T-cell (primary cell): ENCODE data around the gene LSS. TPM values are rescaled to one million over a fixed set of nuclear protein-coding genes. Genes with fewer than 3 reads are reported as not detected.
"Not testable (repeated sequence)": the region's sequence is repeated elsewhere in the genome, so short reads cannot be mapped to it uniquely, and the experiment has no call there.

Experiments
- ATAC-seq, 4 experiments: fragments of 200-7000 bp in 3 of 4; fragments of 150-1000 bp in 1 of 4; cut with Tn5 transposase; replicated peaks in 1 of 4; 1 replicate in 3 of 4; 2 replicates in 1 of 4; pipeline ENCODE4 v1.10.0; 2021; ENCODE audit warnings: moderate library complexity in 3 of 4, mild to moderate bottlenecking in 2 of 4, moderate number of reproducible peaks in 1 of 4
- CTCF ChIA-PET, 2 donors: fragments of 300-600 bp; sonication (Branson Sonifier 250); formaldehyde crosslinking; loops; one replicate each; lab custom pipeline; 2022; ENCODE audit warnings: antibody characterized with exemption in 2 of 2; lab: Charles Lee
- POLR2A ChIA-PET, 2 donors: fragments of 300-600 bp; sonication (Branson Sonifier 250); formaldehyde crosslinking; loops; one replicate each; lab custom pipeline; 2022; ENCODE audit warnings: antibody characterized with exemption in 2 of 2; lab: Charles Lee
- DNase-seq, 35 experiments: peaks; one replicate each; pipeline versions ENCODE4 v3.0.0 to v3.0.0-alpha.2; 2013 to 2023
- H3K27ac ChIP-seq: one replicate; pipeline ENCODE4 v1.5.1; 2013; ENCODE audit warnings: low read length
- H3K27me3 ChIP-seq, 2 experiments: replicated peaks in 1 of 2; 1 replicate in 1 of 2; 2 replicates in 1 of 2; pipeline versions ENCODE4 v1.6.1 to v1.7.0; 2013; ENCODE audit warnings: low read length in 1 of 2, mixed read lengths in 1 of 2; ENCODE audit not compliant: control insufficient read depth in 2 of 2, insufficient read depth in 2 of 2; ENCODE audit errors: extremely low read depth in 1 of 2
- H3K36me3 ChIP-seq, 2 donors: 1 replicate in 1 of 2; 2 replicates in 1 of 2; pipeline versions ENCODE4 v1.6.1 to v1.7.0; 2013; ENCODE audit warnings: low read length in 1 of 2; ENCODE audit not compliant: control insufficient read depth in 2 of 2, insufficient read depth in 1 of 2; ENCODE audit errors: extremely low read depth in 1 of 2
- H3K4me1 ChIP-seq, 2 experiments: 1 replicate in 1 of 2; 2 replicates in 1 of 2; pipeline versions ENCODE4 v1.6.1 to v1.7.0; 2013; ENCODE audit warnings: low read length in 2 of 2, mixed read lengths in 1 of 2; ENCODE audit not compliant: insufficient read depth in 2 of 2, control insufficient read depth in 1 of 2; ENCODE audit errors: extremely low read depth in 1 of 2
- H3K4me3 ChIP-seq, 2 donors: 1 replicate in 1 of 2; 2 replicates in 1 of 2; pipeline versions ENCODE4 v1.5.1 to v1.7.0; 2013; ENCODE audit warnings: mild to moderate bottlenecking in 2 of 2, low read length in 1 of 2, moderate library complexity in 1 of 2; ENCODE audit not compliant: control insufficient read depth in 1 of 2; ENCODE audit errors: extremely low read depth in 1 of 2
- H3K9me3 ChIP-seq: 2 replicates; pipeline ENCODE4 v1.7.0; 2013
- H3K27ac Mint-ChIP-seq, 2 donors: one replicate each; pipeline ENCODE4 v1.8.0; 2020 to 2021; ENCODE audit warnings: mild to moderate bottlenecking in 2 of 2, mixed read lengths in 2 of 2
- H3K27me3 Mint-ChIP-seq, 2 donors: one replicate each; pipeline ENCODE4 v1.8.0; 2021 to 2022; ENCODE audit warnings: mixed read lengths in 2 of 2
- H3K36me3 Mint-ChIP-seq: one replicate; pipeline ENCODE4 v1.8.0; 2021; ENCODE audit warnings: mixed read lengths
- H3K4me1 Mint-ChIP-seq, 3 donors: one replicate each; pipeline ENCODE4 v1.8.0; 2020 to 2022; ENCODE audit warnings: mixed read lengths in 3 of 3, mild to moderate bottlenecking in 1 of 3
- H3K4me3 Mint-ChIP-seq, 3 donors: one replicate each; pipeline ENCODE4 v1.8.0; 2020 to 2022; ENCODE audit warnings: mild to moderate bottlenecking in 3 of 3, mixed read lengths in 3 of 3, moderate library complexity in 3 of 3
- H3K9me3 Mint-ChIP-seq, 3 donors: one replicate each; pipeline ENCODE4 v1.8.0; 2020 to 2022; ENCODE audit warnings: mixed read lengths in 3 of 3
- WGBS: methylation state at CpG from one replicate; pipeline ENCODE4 v1.1.5; 2013; ENCODE audit warnings: missing lambda C conversion rate; ENCODE audit not compliant: insufficient coverage; 5-methylcytosine and 5-hydroxymethylcytosine counted together
- total RNA-seq, 35 experiments: library from RNA in 6 of 35; stranded (reverse) in 6 of 35; fragments of 120-200 nt in 1 of 35; gene quantifications; one replicate each; pipeline versions ENCODE4 v1.2.1 to v1.2.4 and lab custom pipeline; 2013 to 2026

LSS gene
- total RNA-seq, 5 donors from 2014 or later (not counting 1 experiment from before 2014, with no cell fraction given): 41.3 to 63.0 (median 49.4) TPM

GRCh38 chr21:46145159-46145839, 83.3 kb downstream of the LSS start:
- Mint-ChIP-seq H3K4me3 (no peak overlapping the region), H3K27ac (no peak overlapping the region), H3K4me1 (peaks cover 7 to 12% (median 8%) of the 10 kb centered on the region in 3 donors), H3K9me3 (no peaks in the 10 kb centered on the region), H3K36me3 (no peaks in the 10 kb centered on the region), H3K27me3 (peaks cover 0 to 2% of the 10 kb centered on the region in 2 donors)
- DNase-seq: no peak
- no peaks in the 10 kb centered on the region for H3K36me3 ChIP-seq
- POLR2A ChIA-PET: no interaction called here
- 98% methylated on average over 24 of the region's 51 CpGs for WGBS
- H3K9me3 ChIP-seq: no peaks in the 10 kb centered on the region
- no peak for ATAC-seq
- H3K4me1 ChIP-seq: peaks cover 0 to 4% of the 10 kb centered on the region in 2 experiments
- H3K27ac ChIP-seq: no peak overlapping the region
- peaks cover 0 to 5% of the 10 kb centered on the region in 2 experiments for H3K27me3 ChIP-seq
- H3K4me3 ChIP-seq: no peak overlapping the region
- CTCF ChIA-PET: no interaction called here

DNA sequence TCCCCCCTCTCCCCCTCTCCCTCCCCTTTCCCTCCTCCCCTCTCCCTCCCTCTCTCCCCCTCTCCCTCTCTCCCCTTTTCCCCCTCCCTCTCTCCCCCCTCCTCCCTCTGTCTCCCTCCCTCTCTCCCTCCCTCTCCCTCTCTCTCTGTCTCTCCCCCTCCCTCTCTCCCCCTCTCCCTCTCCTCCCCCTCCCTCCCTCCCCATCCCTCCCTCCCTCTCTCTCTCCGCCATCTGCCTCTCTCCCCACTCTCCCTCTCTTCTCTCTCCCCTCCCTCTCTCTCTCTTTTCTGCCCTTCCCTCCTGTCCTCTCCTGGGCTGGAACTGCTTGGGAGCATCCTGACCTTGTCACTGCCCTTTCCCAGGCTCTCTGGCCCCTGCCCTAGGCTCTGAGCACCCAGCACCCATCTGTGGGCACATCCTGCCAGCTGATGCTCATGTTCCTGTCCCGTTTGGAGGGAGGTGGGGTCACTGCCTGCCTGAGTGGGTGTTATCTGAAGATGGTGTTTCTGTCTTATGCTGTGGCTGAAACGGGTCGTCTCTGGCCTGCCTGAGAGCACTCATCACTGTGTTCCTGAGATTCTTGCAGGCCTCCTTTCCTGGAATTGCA, 84.0 kb downstream of the LSS start:
- no peaks in the 10 kb centered on the region for H3K36me3 Mint-ChIP-seq

DNA sequence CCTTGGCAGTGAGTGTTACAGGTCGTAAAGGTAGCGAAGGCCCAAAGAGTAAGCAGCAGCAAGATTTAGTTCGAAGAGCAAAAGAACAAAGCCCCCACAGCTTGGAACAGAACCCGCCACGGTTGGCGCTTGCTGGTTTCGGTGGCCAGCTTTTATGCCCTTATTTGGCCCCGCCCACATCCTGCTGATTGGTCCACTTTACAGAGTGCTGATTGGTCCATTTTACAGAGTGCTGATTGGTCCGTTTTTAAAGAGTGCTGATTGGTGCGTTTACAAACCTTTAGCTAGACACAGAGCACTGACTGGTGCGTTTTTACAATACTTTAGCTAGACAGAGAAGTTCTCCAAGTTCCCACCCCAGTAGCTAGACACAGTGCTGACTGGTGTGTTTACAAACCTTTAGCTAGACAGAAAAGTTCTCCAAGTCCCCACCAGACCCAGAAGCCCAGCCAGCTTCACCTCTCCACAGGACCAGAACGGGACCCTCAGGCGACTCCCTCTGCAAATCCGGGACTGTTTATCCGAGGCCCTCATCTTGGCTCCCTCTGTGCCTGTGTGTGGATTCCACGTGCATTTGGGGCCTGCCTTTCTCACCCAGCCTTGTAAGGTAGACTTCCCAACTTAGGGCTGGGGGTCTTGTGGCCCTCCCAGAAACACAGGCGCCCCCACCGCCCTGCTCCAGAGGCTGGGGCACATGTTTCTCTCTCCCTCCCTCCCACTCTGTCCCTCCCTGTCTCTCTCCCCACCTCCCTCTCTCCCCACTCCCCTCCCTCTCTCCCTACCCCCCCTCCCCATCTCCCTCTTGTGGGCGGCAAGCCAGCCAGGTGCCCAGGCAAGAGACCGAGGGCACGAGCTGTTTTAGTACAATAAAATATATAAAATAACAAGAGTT, 85.7 kb downstream of the LSS start:
- no peak overlapping the region for H3K4me3 ChIP-seq
- ATAC-seq (no peak), DNase-seq (peak in 14 of 35 experiments; percentile 2 to 32 (median 18))
- peaks cover 0 to 26% of the 10 kb centered on the region in 2 experiments for H3K27me3 ChIP-seq
- no peaks in the 10 kb centered on the region for H3K36me3 ChIP-seq
- peaks cover 0 to 4% of the 10 kb centered on the region in 2 experiments for H3K4me1 ChIP-seq
- peaks cover 0 to 6% of the 10 kb centered on the region in 2 donors for H3K27me3 Mint-ChIP-seq
- no peaks in the 10 kb centered on the region for H3K36me3 Mint-ChIP-seq
- H3K27ac Mint-ChIP-seq: no peak overlapping the region
- 97% methylated on average over 11 of the region's 21 CpGs for WGBS
- no peak overlapping the region for H3K4me3 Mint-ChIP-seq
- H3K27ac ChIP-seq: no peak overlapping the region
- H3K9me3 Mint-ChIP-seq: no peaks in the 10 kb centered on the region
- peaks cover 7 to 12% (median 8%) of the 10 kb centered on the region in 3 donors for H3K4me1 Mint-ChIP-seq
- ChIA-PET POLR2A (no interaction called here), CTCF (interaction anchor here (0.6 to 1.2 kb wide), 6 partner anchors 88 to 497 kb away, joined by 3 to 10 read pairs (median 4); partner anchors contain the start of genes MCM3AP (in 1 of the 2) and YBEY (in 1 of the 2))
- no peaks in the 10 kb centered on the region for H3K9me3 ChIP-seq

More for the DNA sequence above, 84.0 kb downstream of the LSS start:
- WGBS: 38% methylated on average over 3 of the region's 4 CpGs
- no peak overlapping the region for H3K27ac ChIP-seq
- Mint-ChIP-seq H3K27ac (peak overlapping the region; percentile 43 to 44), H3K9me3 (no peaks in the 10 kb centered on the region), H3K4me3 (peak overlapping the region in 1 of 3 donors; percentile 78), H3K4me1 (peaks cover 7 to 12% (median 8%) of the 10 kb centered on the region in 3 donors), H3K27me3 (peaks cover 0 to 4% of the 10 kb centered on the region in 2 donors)
- ChIA-PET CTCF (no interaction called here), POLR2A (interaction anchor here in 1 of 2 donors (0.6 kb wide), 1 partner anchor 218 kb away, joined by 3 read pairs; no protein-coding TSS in a partner anchor)
- no peaks in the 10 kb centered on the region for H3K36me3 ChIP-seq
- H3K27me3 ChIP-seq: peaks cover 0 to 10% of the 10 kb centered on the region in 2 experiments
- no peaks in the 10 kb centered on the region for H3K9me3 ChIP-seq
- no peak for DNase-seq
- H3K4me1 ChIP-seq: peaks cover 0 to 4% of the 10 kb centered on the region in 2 experiments
- no peak overlapping the region for H3K4me3 ChIP-seq
- no peak for ATAC-seq

GRCh38 chr21:46141767-46142581, 86.6 kb downstream of the LSS start:
- Mint-ChIP-seq H3K4me3 (no peak overlapping the region), H3K9me3 (no peaks in the 10 kb centered on the region), H3K27ac (no peak overlapping the region), H3K36me3 (no peaks in the 10 kb centered on the region), H3K27me3 (peaks cover 0 to 8% of the 10 kb centered on the region in 2 donors), H3K4me1 (peaks cover 7 to 12% (median 8%) of the 10 kb centered on the region in 3 donors)
- Histone ChIP-seq H3K36me3 (no peaks in the 10 kb centered on the region), H3K27ac (no peak overlapping the region), H3K9me3 (no peaks in the 10 kb centered on the region), H3K27me3 (peaks cover 0 to 34% of the 10 kb centered on the region in 2 experiments), H3K4me1 (peaks cover 0 to 4% of the 10 kb centered on the region in 2 experiments), H3K4me3 (no peak overlapping the region)
- ChIA-PET CTCF (interaction anchor here in 1 of 2 donors (1.2 kb wide), 1 partner anchor 89 kb away, joined by 3 read pairs; no protein-coding TSS in a partner anchor), POLR2A (no interaction called here)
- DNase-seq: no peak
- no peak for ATAC-seq
- WGBS: 92% methylated on average over 42 of the region's 45 CpGs

DNA sequence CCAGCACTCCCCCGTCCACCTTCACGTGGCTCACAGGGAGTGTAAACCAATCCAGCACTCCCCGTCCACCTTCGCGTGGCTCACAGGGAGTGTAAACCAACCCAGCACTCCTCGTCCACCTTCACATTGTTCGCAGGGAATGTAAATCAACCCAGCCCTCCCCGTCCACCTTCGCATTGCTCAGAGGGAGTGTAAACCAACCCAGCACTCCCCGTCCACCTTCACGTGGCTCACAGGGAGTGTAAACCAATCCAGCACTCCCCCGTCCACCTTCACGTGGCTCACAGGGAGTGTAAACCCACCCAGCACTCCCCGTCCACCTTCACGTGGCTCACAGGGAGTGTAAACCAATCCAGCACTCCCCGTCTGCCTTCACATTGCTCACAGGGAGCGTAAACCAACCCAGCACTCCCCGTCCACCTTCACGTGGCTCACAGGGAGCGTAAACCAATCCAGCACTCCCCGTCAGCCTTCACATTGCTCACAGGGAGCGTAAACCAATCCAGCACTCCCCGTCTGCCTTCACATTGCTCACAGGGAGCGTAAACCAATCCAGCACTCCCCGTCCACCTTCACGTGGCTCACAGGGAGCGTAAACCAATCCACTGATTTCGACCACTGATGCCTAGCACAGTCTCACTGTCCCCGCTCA, 88.1 kb downstream of the LSS start:
- not testable (repeated sequence) for H3K27ac Mint-ChIP-seq
- 66% methylated on average over 24 of the region's 29 CpGs for WGBS

More for the DNA sequence above, 88.1 kb downstream of the LSS start:
- POLR2A ChIA-PET, H3K36me3 Mint-ChIP-seq, DNase-seq, H3K4me3 ChIP-seq, H3K27ac ChIP-seq, H3K9me3 ChIP-seq, ATAC-seq, H3K36me3 ChIP-seq, H3K9me3 Mint-ChIP-seq, H3K4me1 ChIP-seq, H3K4me3 Mint-ChIP-seq, H3K27me3 Mint-ChIP-seq, CTCF ChIA-PET: not testable (repeated sequence)
- peaks cover 7 to 12% (median 8%) of the 10 kb centered on the region in 3 donors for H3K4me1 Mint-ChIP-seq
- peaks cover 0 to 44% of the 10 kb centered on the region in 2 experiments for H3K27me3 ChIP-seq
